GM19043 (cell line): Measurements from ENCODE around the gene TBXAS1.
A peak's percentile ranks its signal among the peaks of the same experiment; 100 is the strongest.

Experiments
- ATAC-seq: cut with Tn5 transposase; IDR thresholded peaks from one replicate; pipeline ENCODE4 v1.9.1; 2021; ENCODE audit warnings: low read depth; ENCODE audit not compliant: unreplicated experiment

TBXAS1 gene

DNA sequence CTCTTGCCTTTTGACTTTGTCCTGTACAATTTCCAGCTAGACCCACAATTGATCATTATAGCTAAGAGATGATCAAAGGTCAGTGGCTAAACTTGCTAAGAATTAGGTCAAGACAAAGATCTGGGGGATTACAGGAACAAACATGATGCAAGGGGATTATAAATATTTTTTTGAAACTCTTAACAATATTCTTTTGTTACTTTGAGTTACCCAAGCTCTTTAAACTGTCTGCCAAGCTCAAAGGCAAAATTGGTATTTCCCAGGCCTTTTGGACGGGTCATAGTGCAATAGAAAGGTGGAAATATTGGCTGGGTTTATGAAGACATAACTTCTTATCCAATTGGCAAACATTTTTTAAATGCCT, 23.4 kb downstream of the TBXAS1 start:
- ATAC-seq: no peak

DNA sequence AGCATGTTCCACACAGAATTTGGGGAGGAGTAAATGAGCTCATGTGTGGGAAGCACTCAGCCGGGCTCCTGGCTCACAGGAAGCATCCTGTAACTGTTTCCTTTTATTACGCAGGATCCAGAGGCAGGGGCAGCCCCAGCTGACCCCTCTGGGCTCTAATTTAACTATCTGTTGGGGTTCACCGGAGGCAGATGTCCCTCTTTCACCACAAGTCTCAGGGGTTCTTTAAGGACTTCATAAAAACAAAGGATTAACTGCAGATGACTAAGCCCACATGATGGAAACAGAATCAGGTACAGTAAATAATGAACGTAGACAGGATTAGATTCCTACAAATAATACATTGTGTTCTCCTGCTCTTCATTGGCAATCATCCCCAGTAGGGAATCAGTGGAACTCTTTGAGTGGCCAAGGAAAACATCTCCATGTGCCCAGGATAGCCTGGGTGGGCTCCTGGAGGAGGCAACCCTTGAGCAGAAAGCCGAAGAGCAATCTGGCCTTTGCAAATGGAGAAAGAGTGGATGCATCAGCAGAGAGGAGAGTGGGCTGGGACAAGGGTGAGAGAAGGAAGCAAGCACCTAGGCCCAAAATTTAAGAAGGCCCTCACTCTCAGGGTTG, 24.6 kb downstream of the TBXAS1 start:
- ATAC-seq: no peak

DNA sequence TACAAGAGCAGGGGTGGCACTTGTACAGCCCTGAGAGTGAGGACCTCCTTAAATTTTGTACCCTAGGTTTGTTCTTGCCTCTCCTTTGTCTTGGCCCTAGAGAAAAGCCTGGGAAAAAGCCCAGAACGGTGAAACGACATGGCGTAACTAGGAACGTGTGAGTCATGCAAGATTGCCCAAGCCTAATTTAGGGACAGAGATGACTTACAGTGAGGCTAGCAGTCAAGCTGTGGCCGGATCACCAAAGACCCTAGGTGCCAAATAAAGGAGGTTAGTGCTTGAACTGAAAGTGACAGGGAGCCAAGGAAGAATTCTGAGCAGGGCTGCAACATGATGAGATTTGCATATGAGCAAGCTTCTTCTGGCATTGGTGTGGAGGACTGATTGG, 25.1 kb downstream of the TBXAS1 start:
- ATAC-seq: no peak

DNA sequence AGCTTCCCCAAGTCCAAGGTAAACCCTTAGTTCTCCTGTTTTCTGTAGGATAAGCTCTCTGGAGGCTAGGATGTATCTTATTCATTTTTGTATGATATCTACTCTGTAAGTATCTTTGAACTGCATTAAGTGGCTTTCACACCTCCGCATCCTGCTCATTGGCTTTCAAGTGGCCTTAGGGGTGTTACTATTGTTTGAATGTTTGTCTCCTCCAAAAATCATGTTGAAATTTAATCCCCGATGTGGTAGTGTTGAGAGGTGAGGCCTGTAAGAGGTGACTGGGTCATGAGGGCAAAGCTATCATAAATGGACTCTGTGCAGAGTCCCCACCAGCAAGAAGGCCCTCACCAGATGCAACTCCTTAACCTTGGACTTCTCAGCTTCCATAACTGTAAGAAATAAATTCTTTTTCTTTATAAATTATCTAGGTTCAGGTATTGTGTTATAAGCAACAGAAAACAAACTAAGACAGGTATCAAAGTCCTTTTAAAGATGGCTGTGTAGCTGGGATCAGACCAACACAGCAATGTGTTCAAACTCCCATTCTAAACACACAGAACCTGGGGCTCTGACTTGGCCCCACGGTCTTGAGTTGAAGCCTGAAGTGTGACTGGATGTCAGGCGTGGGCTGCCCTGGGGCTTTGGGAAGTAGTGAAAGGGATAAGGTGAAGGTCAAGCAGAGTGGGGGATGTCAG, 25.9 kb downstream of the TBXAS1 start:
- no peak for ATAC-seq

DNA sequence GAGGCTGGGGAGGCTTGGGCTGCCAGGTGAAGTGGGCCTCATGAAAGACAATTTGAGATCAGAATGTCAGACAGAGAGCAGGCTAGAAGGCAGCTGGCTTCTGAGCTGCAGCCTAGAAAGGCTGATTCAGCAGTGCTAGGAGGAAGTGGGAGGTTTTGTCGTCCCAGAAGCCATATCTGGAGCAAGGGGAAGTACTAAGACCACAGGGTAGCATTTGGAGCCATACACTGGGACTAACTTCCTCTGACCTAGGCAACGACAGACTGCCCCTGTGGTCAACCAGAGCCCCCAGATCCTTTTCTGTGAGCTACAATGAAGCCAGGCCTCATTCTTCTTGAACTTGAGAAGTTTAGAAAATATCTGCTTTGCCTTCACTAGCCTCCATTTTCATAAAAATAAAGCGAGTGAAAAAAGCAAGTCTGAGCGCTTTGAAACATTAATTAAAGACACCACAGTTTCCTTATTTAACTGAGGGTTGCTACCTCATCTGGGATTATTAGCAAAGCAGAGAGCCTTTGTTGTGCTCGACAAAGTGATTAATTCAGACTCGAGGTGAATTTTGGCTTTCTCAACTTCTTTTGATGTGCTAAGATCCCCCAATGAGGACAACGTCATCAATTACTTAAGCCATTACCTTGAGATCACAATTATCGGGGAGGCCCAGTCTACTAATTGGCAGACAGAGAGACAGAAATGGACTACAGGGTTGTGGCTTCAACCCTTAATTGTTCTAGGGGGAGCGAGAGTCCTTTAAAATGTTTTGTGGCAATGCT, 26.6 kb downstream of the TBXAS1 start:
- peak; percentile 86 for ATAC-seq

DNA sequence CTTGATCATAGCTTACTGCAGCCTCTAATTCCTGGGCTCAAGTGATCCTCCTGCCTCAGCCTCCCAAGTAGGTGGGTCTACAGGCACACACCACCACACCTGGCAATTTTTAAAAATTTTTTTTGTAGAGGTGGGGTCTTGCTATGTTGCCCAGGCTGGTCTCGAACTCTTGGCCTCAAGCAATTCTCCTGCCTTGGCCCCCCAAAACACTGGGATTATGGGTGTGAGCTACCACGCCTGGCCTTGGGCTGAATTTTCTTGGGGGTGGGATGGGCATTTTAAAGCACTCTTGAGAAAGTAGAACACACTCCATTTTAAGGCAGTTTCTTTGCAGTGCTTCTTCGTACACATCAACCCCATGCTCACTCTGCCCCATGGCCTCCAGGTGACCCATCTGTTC, 28.7 kb downstream of the TBXAS1 start:
- ATAC-seq: no peak

DNA sequence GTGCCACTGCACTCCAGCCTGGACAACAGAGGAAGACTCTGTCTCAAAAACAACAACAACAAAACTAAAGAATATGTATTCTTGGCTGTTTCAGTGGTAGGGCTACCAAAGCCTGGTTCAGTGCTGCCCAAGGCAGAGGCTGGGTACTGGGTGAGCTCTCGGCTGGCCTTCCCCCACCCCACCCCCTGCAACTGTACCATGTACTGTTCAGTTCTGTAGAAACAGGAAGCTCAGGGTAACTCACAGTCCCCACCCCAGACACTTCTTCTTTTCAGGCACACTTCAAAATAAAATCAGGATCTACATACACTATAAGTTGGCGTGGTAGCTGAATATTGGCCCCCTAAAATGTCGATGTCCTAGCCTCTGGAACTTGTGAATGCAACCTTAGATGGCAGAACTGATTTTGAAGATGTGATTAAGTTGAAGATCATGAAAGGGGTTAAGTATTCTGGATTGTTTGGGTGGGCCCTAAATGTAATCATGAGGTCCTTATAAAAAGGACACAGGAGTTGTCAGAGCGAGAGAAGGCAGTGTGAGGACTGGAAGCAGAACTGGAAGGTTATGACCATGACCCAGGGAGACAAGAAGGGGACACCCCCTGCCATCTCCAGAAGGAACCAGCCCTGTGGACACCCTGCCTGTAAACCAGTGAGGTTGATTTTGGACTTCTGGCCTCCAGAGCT, 31.2 kb downstream of the TBXAS1 start:
- ATAC-seq: no peak

DNA sequence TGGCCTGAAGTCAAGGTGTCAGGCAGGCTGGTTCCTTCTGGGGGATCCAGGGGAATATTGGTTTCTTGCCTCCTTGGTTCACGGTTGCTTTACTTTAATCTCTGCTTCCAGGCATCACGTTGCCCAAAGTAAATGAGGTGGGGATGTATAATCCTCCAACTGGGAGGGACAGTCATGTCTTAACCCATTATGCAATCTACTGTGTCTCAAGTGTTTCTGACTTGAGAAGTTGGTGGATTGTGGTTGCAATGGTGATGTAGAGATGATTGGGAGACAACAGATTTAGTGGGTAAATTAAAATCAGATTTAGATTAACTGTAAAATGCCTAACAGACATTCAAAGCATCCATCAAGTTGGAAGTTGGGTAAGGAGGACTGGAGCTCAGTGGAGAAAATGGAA, 32.7 kb downstream of the TBXAS1 start:
- no peak for ATAC-seq

DNA sequence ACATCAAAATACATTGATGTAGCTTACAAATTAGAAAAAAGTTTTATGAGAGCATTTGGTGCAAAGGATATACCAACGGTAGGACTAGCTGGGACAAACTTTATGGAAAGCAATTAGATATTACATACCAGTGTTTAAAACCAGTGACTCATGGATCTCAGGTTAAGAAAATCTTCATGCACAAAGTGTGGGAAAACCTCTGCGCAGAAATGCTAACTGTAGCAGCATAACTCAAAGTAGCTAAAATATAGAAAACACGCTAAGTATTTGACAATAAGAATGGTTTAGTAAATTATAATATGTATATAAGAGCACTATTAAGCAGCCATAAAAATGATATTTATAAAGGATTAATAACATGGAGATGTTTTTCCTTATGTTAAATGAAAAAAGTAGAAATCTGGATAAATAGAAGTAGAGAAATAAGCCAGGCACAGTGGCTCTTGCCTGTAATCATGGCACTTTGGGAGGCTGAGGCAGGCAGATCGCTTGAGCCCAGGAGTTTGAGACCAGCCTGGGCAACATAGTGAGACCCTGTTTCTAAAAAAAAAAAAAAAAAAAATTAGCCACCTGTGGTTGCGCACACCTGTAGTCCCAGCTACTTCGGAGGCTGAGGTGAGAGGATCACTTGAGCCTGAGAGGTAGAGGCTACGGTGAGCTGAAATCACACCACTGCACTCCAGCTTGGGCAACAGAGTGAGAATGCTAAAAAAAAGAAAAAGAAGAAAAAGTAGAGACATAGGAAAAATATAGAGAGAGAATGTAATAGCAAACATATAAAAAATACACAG, 37.2 kb downstream of the TBXAS1 start:
- no peak for ATAC-seq

DNA sequence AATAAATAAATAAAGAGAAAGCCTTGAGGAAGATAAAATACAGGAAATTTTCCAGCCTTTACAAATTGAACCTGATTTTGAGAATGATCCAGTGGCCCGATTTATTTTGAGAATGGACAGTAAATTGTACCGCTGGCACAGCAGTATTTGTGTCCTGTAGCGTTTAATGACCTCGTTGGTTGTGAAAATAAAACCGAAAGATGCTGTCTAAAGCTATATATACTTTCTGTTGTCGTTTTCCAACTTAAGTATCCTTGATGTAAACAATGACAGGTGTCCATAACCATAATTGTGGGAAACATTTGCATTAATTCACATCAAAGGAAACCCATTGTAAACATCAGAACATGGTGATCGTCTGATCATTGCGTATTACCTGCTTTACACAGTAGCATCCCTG, 38.8 kb downstream of the TBXAS1 start:
- no peak for ATAC-seq

DNA sequence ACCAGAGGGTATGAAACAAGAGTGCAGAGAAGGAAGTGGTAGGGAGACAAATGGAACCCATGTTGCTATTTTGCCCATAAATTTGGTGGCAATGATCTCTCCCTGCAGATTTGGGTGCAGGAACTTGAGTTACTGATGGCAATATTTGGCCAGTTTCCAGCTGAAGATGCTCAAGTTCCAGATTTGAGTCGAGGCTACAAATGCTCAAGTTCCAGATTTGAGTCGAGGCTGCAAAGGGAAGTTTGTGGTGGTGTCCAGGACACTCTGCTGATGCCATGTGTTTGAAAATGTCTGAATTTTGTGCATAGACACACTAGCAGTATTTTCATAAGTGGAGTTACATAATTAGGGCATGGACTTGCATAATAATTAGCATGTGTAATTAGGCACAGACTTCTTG, 40.8 kb downstream of the TBXAS1 start:
- no peak for ATAC-seq

DNA sequence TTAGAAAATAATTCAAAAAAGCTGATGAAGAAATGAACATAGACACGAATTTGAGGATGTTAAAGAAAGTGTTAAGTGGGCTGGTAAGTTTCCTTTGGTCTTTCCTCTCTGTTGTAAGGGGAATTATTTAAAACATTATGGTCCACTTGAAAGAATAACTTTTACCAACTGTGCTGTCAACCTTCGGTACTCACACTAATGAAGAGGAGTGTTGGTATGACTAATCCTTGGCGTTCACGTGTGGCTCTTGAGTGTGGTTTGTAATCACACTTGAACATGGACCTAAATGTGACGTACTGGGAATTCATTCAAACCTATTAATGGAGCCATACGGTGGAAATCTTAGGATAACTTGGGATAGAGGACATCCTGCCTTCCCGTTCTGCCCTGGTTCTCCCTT, 41.3 kb downstream of the TBXAS1 start:
- no peak for ATAC-seq

DNA sequence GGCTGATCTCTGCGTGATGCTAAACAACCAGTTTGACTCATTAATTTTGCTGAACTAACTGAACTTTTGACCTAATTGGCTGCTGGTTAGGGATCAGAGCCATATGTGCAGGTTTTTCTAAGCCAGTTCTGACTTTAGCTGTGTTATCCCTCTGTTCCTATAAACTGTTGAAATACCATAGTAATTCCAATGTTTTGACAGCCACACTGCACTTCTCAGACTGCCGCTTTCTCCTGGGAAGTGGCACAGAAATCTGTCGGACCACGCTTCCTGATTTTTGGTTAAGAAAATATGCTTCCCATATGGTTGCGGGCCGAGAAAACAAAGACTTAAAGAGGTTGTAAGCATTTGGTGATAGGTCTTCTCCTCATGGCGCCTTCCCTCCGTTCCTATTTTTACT, 42.3 kb downstream of the TBXAS1 start:
- no peak for ATAC-seq

DNA sequence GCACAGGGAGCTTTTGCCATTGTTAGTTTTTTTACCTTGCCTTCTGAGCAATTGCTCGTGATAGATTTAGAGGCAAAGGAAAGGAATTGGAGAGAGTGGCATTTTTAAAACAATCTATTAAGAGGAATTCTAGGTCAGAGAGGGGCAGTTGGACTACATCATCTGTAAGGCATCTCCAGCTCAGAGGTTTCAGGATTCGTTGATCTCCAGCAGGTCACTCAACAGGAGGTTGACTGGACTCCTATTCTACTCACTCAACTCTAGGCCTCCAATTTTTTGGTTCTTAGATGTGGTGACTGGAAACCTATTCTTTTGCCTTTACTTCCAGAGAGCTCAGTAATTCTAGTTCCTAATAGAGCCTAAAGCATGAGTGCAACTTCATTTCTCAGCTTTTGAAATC, 42.8 kb downstream of the TBXAS1 start:
- no peak for ATAC-seq

DNA sequence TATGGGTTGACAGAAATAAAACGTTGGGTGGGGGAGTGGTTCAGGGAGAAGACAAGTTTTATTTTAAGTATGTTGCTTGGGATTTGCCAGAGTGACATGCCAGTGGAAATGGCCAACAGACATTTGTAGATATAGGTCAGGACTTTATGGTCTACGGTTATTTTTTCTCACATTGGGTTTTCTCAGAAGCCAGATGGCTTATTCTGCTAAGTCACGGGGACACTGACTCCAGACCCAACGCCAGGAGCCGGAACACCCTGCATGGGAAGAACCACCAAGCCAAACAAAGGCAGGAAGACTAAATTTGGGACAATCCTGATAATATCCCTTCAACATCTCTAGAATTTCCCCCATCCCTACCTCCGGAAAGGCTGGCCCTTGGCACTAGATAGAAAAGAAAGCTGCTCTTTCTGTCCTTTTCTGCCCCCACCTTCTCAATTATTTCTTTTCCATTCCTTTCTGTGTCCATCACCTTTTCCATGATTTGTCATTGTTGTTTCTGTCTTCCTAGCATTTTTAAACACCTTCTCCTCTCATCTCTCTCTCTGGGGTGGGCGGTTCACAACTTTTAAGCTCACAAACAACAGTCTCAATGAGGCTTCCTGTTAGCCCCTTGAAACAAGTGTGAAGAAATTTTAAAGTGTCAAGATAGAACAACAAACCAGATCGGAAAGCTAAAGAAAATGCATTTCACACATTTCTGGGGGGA, 44.7 kb downstream of the TBXAS1 start:
- no peak for ATAC-seq

DNA sequence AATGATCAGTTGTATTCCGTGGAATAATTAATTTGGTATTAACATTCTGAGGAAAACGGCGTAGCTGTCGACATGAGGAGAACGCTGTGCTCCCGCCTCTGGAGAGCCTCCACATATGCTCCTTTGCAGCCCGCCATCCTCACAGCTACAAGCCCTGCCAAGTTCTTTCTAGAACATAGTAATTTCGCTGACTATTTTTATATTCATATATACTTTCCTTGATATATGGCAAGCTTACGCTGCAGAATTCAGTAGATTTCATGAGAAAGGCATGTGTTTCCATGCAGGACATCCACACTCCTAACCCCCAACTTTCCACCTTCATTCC, 45.2 kb downstream of the TBXAS1 start:
- no peak for ATAC-seq

DNA sequence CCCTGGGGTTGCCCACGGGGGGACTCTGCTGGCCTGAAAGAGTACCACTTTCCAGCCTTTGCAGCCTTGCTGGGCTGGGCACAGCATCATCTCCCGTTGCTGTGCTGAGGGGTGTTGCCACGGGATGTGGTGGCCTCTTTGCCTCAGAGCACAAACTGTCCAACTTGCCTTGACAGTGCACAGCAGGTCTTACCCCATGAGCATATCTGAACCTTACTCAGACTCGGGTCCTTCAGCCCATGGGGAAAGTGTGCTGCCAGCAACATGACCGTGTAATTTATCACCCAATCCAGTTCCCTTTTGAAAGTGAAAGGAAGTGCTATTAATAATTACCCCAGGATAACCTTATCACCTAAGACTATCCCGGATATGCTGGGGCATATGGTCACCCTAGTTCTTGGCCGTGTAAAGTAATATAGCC, 46.8 kb downstream of the TBXAS1 start:
- ATAC-seq: peak; percentile 91

DNA sequence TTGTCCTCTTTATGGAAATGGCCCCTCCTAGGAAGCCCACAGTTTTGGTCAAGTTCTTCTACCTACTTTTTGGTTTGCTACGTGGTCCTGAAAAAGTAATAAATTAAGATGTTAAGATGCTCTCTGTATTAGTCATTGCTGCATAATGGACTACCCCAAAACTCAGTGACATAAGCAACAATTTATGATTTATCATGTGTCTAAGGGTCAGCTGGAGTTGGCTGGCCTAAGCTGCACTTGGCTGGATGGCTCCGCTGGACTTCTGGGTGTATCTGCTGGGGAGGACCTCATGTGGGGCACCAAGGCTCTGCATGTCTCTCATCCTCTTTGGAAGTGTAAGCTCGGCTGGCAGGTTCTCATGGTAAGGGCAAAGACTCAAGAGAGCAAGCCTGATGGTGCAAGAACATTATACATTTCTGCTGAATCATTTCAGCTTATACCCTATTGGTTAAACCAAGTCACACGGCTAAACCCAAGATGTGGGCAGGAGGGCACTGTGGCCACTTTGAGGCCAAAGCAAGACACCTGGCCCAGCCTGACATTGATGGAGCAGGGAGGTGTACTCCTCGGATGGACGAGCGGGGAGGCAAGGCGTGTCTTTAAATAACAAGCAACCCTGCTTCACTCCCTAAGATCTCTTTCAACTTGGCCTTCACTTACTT, 47.7 kb downstream of the TBXAS1 start:
- ATAC-seq: no peak

DNA sequence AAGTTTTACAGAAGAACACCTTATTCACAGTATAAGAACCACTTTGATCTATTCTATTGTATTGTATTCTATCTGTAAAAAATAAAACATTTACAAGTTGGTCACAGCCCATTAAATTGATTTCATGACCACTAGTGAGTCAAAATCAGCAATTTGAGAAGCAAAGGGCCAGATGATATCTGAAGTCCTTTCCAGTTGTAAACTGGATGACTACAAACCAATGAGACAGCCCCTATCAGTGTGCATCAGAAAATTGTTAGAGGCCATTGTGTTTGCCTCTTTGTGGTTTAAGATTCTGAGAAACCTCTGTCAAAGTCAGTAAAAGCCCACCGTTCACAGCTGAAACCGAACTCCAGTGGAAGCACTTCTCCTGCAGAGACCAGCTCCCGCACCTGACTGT, 54.8 kb downstream of the TBXAS1 start:
- no peak for ATAC-seq

DNA sequence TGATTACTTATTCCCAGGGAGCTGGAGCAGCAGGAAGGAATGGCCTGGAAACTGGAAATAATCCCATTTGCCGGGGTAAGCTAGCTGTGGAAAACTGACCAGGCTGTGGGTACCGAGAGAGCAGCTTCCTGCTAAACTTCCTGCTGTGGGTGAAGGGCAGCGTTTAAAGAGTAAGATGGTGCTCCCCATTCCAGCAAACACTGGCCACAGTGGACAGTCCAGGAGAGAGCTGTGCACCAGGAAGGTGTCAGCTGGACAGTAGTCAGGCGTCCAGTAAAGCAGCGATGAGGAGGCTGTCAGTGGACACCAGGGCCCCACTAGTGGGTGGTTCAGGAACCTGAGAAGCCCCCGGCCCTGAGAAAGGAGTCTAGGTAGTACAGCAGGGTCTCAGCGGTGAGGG, 55.4 kb downstream of the TBXAS1 start:
- ATAC-seq: no peak
